ENCODE results near the gene DCTN2. TPM values are rescaled to one million over a fixed set of nuclear protein-coding genes. Genes with fewer than 3 reads are reported as not detected.

The DCTN2 gene
- total and polyA plus RNA-seq, 2 donors (not counting 1 experiment from before 2014, with no cell fraction given), result 59.4 to 94.3 TPM

- no peaks in the 10 kb centered on the region for H3K9me3 Mint-ChIP-seq (ENCODE audit: insufficient read depth)
- H3K9ac ChIP-seq (ENCODE audit: low read length), result peak within 1 kb of the TSS; percentile 60
- no peaks in the 10 kb centered on the region for H4K20me1 ChIP-seq (ENCODE audit: control insufficient read depth, insufficient read depth, low read length, poor library complexity, severe bottlenecking)
- H3K27me3 Mint-ChIP-seq, result peaks cover 32% of the 10 kb centered on the region
- TF ChIP-seq EZH2 (IDR thresholded peaks at IDR 0.05; ENCODE audit: borderline replicate concordance, insufficient read depth, low read depth, low read length, poor library complexity, severe bottlenecking) (no peak), CTCF (IDR thresholded peaks at IDR 0.05) (no peak)
- H3K4me3 Mint-ChIP-seq, result peak within 1 kb of the TSS; percentile 76
- POLR2A ChIA-PET, result no interaction called here
- ATAC-seq (ENCODE audit: low read depth) (peak; percentile 34), DNase-seq (peak; percentile 61)
- H3K9me3 ChIP-seq (ENCODE audit: control extremely low read depth in 1 of 3, control insufficient read depth in 2 of 3, insufficient read depth in 1 of 3, low read length in 2 of 3), result peaks cover 0 to 4% (median 0%) of the 10 kb centered on the region in 3 donors
- H3K27ac Mint-ChIP-seq, result peak within 1 kb of the TSS; percentile 2
- H2AFZ ChIP-seq (ENCODE audit: insufficient read depth, low read depth, low read length, poor library complexity, severe bottlenecking), result peak within 1 kb of the TSS; percentile 84
- intact Hi-C loops (cut with micrococcal nuclease), result no loop called here
- H3K36me3 ChIP-seq (replicated peaks in 1 of 2; ENCODE audit: control extremely low read depth in 1 of 2, control insufficient read depth in 1 of 2, extremely low read depth in 1 of 2, insufficient read depth in 2 of 2, low read length in 1 of 2), result no peaks in the 10 kb centered on the region
- peaks cover 0 to 32% (median 10%) of the 10 kb centered on the region in 4 experiments for H3K27me3 ChIP-seq (replicated peaks in 1 of 4; ENCODE audit: control extremely low read depth in 1 of 4, control insufficient read depth in 3 of 4, insufficient read depth in 4 of 4, low read length in 3 of 4)
- 6% methylated on average over 45 of the region's 52 CpGs for WGBS (ENCODE audit: insufficient coverage)
- H3K27ac ChIP-seq (ENCODE audit: low read length in 2 of 2), result no peak within 1 kb of the TSS
- peaks cover 18 to 27% of the 10 kb centered on the region in 2 donors for H3K4me1 ChIP-seq (ENCODE audit: control insufficient read depth in 2 of 2, insufficient read depth in 2 of 2, low read length in 2 of 2)
- peak within 1 kb of the TSS; percentile 89 for H3K4me2 ChIP-seq (replicated peaks; ENCODE audit: low read depth, low read length, poor library complexity, severe bottlenecking)
- H3K4me3 ChIP-seq (ENCODE audit: control extremely low read depth in 1 of 5, extremely low read depth in 1 of 5, insufficient read depth in 1 of 5, low read depth in 2 of 5, low read length in 4 of 5), result peak within 1 kb of the TSS in 4 of 5 experiments; percentile 33 to 66 (median 50)
- peaks cover 40% of the 10 kb centered on the region for H3K4me1 Mint-ChIP-seq
- peaks cover 19% of the 10 kb centered on the region for H3K79me2 ChIP-seq (ENCODE audit: control insufficient read depth, insufficient read depth, low read length)
- CTCF ChIA-PET, result no interaction called here
These were observed 3.1 kb upstream of the DCTN2 start, which contains the start of gene KIF5A for GRCh38 chr12:57549909-57550640. Gene KIF5A (plus strand): TSS chr12:57550044. CDS start chr12:57550272, 228 bp downstream.
